GM21515 (cell line): ENCODE measurements around the gene ATP2A3.
A peak's percentile ranks its signal among the peaks of the same experiment; 100 is the strongest.

ENCODE experiments used
- ATAC-seq: cut with Tn5 transposase; IDR thresholded peaks from one replicate; pipeline ENCODE4 v1.9.1; 2021; ENCODE audit not compliant: unreplicated experiment

ATP2A3 gene

DNA sequence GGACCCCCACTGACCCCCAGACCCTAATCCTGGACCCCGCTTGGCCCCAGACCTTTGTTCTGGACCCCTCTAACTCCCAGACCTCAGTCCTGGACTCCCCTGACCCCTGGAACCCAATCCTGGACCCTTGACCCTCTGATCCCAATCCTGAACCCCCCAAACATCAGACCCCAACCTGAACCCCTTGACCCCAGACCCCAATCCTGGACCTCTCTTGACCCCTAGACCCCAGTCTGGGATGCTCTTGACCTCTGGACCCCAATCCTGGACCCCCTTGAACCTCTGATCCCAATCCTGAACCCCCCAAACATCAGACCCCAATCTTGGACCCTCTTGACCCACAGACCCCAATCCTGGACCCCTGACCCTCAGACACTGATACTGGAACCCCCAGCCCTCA lies 34.5 kb downstream of the ATP2A3 start:
- no peak for ATAC-seq

DNA sequence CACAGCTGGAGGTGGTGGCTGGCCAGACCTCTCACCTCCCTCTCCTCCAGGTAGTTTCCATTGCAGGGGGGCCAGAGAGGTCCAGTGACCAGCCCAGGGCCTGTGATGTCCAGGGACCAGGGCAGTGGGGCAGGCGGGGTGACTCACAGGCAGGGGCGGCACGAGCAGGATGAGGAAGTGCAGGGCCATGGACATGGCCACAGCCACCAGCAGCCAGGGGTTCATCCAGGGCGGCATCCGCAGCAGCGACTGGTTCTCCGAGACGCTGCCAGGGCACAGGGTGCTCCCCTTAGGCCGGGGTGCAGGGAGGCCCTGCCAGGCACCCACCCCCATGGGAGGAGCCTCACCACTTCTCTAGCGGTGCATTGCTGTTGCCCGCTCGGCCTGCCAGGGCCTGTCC lies 35.1 kb downstream of the ATP2A3 start:
- no peak for ATAC-seq

DNA sequence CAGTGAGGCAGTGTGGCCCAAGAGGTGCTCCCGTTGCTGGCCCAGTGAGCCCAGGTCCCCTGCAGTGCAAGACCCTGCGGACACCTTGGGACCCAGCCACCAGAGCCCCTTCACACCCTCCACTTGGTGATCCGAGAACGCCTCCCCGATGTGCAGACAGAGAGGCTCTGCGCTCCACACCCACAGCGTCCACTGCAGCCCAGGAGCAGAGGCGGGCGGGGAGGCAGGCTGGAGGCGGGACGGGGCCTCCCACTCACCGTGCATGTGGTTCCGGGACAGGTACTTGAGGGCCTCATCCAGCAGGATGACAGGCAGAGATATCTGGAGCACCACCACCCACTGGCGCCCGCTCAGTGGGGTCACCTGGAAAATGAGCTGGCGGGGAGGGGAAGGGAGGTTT lies 35.8 kb downstream of the ATP2A3 start:
- ATAC-seq = no peak

DNA sequence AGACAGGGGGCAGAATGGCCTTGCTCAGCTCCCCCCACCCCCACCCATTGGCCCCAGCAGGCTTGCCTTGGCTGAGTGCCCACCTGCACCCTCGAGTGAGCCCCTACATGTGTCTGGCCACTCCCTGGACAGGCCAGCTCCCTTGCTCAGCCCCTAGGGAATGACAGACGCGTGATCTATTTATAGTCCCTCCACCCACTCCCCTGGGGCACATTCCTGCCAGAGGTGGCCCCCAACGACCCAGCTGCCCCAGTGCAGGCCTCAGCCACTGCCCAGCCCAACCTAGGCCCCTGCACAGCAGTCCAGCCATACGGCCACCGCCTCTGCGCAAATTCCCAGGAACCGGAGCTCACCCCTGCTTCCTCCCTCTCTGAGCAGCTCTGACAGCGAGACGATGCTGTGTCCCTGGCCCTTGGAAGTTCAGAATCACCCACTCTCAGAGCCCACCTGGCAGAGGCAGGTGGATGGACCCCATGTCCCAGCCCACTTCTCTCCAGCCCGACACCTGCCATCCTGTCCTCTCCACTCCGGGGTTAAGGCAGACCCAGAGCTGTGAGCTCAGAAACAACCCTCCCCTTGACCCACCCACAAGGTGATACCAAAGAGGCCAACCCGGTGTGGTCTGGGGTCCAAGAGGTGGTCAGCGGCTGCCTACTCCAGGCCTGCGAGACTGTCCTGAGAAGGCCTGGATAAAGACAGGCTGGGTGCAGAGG lies 36.5 kb downstream of the ATP2A3 start:
- ATAC-seq = no peak

DNA sequence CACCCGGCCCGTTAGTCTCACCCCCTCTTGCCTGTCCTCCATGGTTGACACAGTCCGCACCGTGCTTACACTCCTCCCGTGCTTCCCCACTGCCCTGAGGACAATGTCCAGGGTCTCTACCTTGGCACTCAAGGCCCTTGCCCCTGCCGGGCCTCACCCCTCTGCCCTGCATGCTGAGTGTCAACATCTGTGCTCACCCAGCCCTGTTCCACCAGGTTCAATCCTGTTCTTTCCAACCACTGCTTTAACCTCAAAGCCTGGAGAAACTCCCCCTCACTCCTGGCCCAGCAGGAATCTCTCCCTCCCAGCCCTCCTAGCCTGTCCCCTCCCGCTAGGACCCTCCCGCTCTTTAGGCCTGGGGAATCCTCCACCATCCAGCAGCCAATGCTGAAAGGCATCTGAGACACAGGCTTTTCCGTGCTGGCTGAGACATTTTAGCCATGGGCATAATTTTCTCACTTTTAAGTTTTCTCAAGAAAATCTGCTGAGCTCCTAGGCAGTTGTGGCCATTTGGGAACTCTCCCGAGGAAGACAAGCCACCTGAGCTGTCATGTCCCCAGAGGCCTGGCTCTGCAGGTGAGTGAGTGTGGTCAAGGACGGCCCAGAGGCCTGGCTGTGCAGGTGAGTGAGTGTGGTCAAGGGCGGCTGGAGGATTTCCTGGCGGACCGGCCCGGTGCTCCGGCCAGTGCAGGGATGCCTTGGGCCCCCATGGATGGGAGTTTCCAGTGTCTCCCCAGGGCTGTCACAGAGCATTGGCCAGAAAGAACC lies 37.2 kb downstream of the ATP2A3 start:
- ATAC-seq = no peak

DNA sequence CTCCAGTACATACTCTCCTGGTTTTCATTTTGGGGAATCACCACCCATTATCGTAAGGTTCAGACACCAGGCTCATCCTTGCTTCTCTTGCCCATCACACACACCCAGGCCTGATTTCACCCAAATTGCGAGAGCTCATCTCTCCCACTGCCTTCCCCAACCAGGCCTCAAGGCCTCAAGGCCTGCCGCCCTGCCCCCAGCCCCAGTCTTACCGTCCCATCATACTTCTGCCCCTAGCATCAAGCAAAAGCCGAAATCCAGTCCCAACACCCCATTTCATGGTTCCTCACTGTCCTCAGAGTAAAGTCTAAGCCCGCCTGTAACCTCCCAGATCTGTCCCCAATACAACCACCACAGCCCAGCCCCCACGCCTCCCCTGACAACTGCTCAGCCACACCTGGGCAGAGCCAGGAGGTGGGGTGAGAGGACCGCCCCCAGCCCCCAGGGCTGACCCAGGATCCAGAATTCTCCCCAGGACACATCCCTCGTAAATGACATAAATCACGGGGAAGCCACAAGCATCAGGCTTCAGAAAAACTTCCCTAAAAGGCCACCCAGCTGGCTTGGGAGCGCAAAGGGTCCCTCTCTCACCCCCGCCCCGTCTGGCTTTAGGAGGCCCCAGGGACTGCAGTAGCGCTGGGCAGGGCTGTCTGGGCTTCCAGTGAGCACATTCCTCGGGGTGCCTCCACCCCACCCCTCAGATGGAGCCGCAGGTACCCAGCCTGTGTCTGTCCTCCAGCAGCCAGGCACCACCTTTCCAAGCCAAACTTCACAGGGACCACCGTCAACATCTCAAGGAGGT lies 38.4 kb downstream of the ATP2A3 start:
- no peak for ATAC-seq

DNA sequence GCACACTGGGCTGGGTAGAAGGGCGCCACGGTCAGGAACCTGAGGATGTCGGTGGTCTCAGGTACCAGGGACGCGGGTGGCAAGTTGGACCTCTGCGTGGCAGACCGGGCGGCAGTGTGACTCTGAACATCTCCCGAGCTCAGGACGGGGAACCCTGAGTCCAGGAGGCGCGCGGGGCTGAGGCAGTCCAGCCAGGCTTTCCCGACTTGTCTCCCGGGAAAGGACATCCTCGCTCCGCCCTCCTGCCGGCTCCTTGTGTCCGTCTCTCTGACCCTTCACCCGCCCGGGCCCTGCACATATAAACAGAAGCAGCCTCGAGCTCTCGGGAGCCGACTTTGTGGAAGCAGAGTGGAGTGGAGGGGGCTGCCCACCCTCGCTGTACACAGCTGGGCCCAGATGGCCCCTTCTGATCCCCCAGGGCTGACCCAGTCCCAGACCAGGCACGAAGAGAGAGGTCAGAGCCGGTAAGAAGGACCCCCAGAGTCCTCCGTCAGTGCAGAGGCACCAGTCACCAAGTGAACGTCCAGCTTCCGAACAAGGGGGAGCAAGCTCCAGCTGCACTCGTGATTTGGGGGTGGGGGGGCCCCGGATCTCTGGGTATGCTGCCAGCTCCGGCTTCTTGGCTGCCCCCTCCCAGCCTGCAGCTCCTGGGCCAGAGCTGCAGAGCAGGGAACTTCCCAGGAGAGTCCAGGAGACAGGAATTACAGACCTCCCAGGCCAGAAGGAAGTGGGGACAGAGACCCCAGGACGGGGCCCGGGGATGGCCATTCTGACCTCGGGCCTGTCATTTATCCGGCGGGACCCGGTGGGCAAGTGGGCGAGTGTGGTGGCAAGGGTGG lies 39.5 kb downstream of the ATP2A3 start:
- ATAC-seq = no peak

DNA sequence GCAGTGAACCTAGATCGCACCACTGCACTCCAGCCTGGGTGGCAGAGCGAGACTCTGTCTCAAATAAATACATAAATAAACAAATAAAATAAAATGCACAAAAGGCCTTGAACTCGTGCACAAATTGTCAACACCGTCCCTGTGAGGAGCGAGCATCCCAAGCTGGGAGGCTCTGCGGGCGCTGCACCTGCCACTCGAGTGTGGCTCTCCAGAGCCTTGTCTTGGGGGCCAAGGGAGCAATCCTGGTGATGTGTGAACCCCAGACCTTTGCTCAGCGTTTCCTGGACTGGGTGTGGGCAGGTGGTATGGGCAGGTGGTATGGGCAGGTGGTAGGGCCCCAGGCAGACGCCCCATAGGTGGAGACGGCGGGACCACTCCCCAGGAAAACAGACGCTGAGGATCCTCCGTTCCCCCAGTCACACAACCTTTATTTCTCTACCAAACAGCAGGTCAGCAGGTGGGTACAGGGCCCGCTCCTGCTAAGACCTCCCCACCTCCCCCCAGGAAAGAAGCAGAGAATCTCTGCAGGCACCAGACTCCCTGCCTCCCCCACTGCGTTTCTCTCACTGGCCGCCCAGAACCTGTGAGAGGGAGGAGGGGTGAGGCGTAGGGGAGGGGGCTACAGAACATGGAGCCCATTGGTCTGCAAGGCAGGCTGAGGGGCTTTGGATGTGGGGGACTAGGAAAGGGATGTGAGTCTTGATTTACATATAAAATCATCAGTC lies 40.6 kb downstream of the ATP2A3 start:
- ATAC-seq = no peak

DNA sequence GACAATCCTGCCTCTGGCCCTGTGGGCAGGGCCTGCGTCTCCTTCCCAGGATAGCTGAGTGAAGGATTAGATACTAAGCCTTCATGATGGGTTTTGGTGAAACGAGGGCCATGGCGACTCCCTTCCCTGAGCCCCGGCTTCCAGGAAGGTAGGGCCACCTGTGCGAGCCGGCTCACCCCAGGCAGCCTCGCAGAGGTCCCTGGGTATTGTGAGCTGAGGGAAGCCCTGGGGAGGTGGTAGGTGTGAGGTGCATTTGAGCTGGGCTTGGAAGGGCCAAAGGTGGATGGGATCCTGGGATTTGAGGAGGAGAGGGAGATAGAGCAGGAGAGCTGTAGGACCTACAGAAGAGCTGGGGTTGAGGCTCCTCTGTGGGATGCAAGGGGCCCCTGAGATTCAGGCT lies 41.5 kb downstream of the ATP2A3 start:
- ATAC-seq = no peak

DNA sequence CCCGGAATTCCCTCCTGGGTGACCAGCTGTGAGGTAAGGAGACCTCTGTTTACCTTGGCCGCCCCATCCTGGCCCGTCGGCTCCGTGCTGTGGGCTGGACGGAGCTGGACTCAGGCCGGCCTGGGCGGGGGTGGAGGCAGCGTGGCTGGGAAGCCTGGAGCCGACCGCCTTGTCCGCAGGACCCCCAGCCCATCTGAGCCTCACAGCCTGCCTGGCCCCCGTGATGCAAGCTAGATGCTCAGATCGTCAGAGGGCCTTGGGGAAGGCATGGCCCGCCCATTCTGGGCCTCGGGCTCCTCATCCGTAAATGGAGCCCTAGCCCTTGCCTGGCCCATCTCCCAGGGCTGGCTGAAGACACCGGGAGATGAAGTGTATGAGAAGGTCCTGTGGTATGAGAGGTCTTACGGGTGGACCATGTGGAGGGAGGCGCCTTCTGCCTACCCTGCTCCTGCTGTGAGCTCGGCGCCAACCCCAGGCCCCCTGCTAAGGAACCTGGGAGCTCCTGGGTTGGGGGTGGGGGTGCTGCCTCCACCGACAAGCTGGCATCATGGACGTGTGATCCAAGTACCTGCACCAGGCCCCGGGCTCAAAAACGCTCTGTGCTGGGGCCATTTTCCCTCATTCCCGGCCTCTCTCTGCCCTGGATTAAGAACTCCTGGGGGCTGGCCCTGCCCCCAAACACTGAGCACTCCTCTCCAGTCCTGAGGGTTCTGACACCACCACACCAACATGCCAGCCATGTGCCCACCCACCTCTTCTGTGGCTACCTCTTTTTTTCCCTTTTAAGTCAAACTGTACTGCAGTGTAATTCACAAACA lies 42.5 kb downstream of the ATP2A3 start:
- ATAC-seq = no peak

DNA sequence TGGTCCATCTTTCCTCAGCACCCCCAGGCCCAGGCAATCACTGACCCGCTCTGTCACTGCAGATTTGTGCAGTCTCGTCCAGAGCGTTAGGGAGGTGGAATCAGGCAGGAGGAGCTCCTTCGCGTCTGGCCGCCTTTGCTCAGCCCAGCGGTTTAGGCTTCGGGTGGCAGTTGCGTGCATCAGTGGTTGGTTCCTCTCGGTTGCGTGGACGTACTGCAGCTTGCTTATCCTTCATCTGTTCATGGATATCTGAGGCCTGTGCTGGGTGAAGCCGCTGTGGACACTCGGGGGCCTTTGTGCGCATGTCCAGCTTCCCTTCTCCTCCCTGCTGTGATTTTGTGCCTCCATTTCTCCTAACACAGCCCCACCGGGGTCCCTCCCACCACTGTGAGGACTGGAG lies 43.2 kb downstream of the ATP2A3 start:
- ATAC-seq = no peak

DNA sequence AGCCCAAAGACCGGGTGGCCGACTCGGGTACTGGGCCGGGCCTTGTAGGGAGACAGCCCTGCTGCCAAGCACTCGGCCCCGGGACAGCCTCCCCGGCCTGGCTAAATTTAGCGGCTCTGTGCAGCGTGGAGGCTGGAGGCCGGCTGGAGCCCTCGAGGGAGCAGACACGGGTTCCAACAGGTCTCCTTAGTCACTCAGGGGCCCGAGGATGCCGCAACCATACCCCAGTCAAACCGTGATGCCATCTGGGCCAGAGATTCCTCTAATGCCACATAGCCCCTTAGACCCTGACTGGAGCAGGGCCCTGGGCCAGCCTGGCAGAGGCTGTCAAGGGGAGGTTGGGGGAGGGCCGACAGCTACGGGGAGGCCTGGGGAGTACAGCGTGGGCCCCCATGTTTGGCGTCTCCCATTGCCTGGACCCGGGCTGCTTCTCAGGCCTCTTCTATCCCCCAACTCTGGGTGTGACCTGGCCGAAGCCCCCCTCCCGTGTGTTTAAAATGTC lies 45.1 kb downstream of the ATP2A3 start:
- ATAC-seq = no peak

DNA sequence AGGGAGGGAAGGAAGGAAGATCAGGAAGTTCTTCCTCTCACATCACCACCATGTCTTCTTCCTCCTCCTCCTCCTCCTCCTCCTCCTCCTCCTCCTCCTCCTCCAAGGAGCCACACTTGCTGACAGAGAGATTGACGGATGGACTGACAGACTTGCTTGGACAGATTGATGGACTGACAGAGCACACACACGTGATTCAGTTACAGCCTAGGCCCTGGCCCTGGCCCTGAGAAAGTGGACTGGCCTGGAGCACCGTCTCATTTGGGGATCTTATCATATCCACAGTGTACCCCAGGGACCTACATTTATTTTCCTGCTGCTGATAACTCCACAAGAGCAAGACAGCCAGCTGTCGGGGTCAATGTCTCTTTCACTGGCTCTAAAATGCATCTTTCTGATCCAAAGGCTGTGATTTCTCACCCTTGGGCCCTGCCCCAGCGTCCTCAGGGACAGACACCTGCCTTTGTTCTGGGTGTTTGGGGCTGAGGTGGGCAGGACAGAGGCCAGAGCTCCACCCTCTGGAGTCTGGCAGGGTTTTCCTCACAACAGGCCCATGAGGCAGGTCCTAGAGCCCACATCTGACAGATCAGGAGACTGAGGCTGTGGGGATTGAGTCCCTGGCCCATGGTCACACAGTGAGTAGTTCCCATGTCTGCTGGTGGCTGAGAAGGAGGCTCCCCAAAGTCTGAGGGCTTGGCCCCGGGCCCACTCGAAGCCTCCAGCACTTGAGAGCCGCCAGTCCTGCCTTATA lies 45.7 kb downstream of the ATP2A3 start:
- ATAC-seq = no peak

DNA sequence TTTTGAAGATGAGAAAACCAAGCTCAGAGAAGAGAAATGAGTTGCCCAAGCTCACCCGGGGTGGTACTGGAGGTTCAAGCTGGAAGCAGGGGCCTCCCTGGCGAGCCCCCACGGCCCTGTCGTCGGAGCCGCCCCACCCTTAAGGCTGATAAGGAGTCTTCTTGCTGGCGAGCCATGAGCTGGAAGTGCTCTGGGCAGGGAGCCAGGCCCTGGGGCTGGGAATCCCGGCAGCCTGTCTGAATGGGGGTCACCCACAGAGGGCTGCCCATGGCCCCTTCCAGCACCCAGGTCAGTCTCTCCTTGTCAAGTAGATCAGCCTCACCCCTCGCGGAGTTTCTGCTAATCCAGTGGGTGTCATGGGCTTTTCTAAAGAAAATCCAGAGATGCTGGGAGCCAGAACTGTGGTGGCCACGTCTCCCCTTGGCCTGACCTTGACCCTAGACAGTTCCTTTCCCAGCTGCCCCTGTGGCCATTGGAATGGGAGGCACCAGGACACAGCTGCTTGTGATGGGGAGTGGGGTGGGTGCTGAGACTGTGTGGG lies 46.8 kb downstream of the ATP2A3 start:
- ATAC-seq = no peak

DNA sequence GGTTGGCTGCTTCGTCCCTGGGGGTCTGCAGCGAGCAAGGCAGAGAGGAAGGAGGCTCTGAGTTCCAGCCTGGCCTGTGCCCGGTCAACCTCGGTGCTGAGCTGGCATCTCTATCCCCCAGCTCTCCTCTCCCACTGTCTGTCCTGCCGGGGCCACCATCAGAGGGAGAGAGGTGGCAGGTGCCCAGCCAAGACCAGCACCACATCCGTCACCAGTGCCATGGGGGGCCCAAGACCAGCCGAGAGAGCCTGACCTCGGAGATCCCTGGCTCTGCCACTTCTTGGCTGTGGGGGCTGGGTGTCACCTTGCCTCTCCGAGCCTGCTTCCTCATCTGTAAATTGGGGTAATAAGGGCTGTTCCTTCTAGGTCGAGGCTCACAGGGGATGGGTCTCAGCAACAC lies 47.4 kb downstream of the ATP2A3 start:
- no peak for ATAC-seq

DNA sequence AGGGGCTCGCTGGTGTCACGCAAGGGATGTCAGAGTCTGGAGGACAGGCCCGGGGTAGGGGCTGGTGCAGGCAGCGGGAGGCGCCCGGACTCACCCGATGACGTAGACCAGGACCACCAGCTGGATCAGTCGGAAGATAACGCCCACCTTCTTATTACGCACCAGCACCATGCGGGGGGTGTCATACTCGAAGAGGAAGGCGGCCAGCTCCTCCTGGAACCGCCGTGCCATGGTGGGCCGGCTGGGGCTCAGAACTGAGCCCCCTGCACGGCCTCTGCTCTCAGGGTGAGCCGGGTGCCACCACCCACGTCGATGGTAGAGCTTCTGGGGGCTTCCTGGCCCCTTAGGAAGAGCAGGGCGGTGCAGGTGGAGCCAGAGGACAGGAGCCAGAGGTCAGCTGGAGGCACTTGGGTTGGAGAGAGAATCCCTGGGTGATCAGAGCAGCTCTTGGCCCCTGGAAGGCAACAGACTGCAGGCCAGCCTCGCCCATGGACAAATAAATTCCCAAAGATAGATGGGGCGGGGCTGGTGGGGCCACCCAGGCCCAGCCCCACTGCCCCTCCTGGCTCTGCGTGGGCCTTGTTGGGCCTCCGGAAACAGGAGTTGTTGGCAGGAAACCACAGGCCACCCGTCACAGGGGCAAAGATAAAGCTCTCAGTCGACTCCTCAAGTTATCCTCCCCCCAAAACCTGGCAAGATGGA lies 48.1 kb downstream of the ATP2A3 start, which contains the start of gene P2RX1:
TSS of gene P2RX1 (minus strand) at position 471 of the 702 bp plus-strand sequence. CDS start at position 231, 240 bp downstream.
- no peak for ATAC-seq

DNA sequence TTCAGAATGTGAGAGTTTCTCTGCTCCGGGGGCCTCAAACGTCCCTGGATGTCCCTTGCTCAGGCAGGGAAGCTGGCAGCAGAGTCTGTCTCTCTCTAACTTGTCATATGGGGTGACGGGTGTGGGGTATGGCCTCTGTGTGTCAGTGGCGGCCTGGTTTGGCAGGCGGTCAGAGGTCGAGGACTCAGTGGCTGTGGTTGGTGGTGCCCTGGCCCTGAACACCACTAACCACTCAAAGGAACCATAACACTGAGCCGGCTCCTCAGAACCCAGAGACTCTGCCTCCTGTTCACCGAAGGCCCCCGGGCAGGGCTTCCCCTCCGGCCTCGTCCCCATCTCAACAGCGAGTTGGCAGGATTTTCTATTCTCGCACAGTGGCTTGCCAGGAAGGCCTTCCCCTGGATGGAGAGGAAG lies 48.6 kb downstream of the ATP2A3 start:
- no peak for ATAC-seq

DNA sequence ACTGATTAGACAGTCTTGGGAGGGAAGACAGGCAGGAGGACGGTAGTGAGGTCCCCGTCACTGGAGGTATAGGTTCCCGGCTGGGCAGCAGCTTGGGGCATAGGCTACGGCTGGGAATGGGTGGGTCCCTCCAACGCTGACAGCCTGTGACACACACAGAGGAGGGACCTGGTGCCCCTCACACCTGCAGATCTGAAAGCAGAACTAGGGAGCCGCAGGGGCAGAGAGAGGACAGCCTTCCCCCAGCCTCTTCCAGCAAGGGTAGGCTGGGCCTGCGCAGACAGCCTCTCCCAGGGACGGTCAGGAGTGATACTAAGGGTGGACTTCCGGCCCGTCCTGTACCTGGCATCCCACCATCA lies 49.9 kb downstream of the ATP2A3 start:
- peak; percentile 50 for ATAC-seq
